ENCODE results near the gene ZNF236. TPM values are rescaled to one million over a fixed set of nuclear protein-coding genes. Genes with fewer than 3 reads are reported as not detected.

The ZNF236 gene
- total and polyA plus RNA-seq, 4 donors: 0.83 to 8.2 (median 5.0) TPM

- Histone ChIP-seq H3K9ac (ENCODE audit: low read depth in 1 of 2, low read length in 2 of 2) (no peak overlapping the region), H3K36me3 (ENCODE audit: control insufficient read depth in 4 of 4, insufficient read depth in 3 of 4, low read depth in 1 of 4, low read length in 3 of 4) (peaks cover 12 to 47% (median 44%) of the 10 kb centered on the region in 4 donors), H3K27me3 (ENCODE audit: control insufficient read depth in 4 of 4, insufficient read depth in 4 of 4, low read length in 3 of 4) (no peaks in the 10 kb centered on the region), H3K9me3 (ENCODE audit: control insufficient read depth in 4 of 4, low read length in 3 of 4) (no peaks in the 10 kb centered on the region), H3K4me1 (ENCODE audit: control insufficient read depth in 4 of 4, insufficient read depth in 4 of 4, low read length in 3 of 4) (no peaks in the 10 kb centered on the region), H3K4me3 (ENCODE audit: low read depth in 1 of 3, low read length in 3 of 3) (no peak overlapping the region), H3K27ac (ENCODE audit: low read depth in 1 of 2, low read length in 2 of 2) (no peak overlapping the region)
- TF ChIP-seq TAF1 (conservative IDR thresholded peaks at IDR 0.05) (no peak), EGR1 (IDR thresholded peaks at IDR 0.05; ENCODE audit: low read depth in 2 of 2) (no peak), HNF4G (IDR thresholded peaks at IDR 0.05) (no peak), YY1 (IDR thresholded peaks at IDR 0.05) (no peak), CTCF (IDR thresholded peaks at IDR 0.05; ENCODE audit: low read depth, low read length, missing input control) (no peak), ATF3 (IDR thresholded peaks at IDR 0.05) (no peak), RXRA (IDR thresholded peaks at IDR 0.05) (no peak), NR2F2 (IDR thresholded peaks at IDR 0.05) (no peak), FOXA1 (IDR thresholded peaks at IDR 0.05) (no peak), MAX (IDR thresholded peaks at IDR 0.05) (no peak), ZBTB33 (IDR thresholded peaks at IDR 0.05) (no peak), FOXA2 (IDR thresholded peaks at IDR 0.05) (no peak)
- 99% methylated on average over 3 of the region's 3 CpGs for WGBS
- no peak for DNase-seq (ENCODE audit: low spot score)
Observed at GRCh38 chr18:76895498-76895897, 73.1 kb downstream of the ZNF236 start.

GRCh38 chr18:76896677-76897076, 74.3 kb downstream of the ZNF236 start:
- Histone ChIP-seq H3K9ac (ENCODE audit: low read depth in 1 of 2, low read length in 2 of 2) (no peak overlapping the region), H3K36me3 (ENCODE audit: control insufficient read depth in 4 of 4, insufficient read depth in 3 of 4, low read depth in 1 of 4, low read length in 3 of 4) (peaks cover 12 to 47% (median 44%) of the 10 kb centered on the region in 4 donors), H3K27me3 (ENCODE audit: control insufficient read depth in 4 of 4, insufficient read depth in 4 of 4, low read length in 3 of 4) (no peaks in the 10 kb centered on the region), H3K9me3 (ENCODE audit: control insufficient read depth in 4 of 4, low read length in 3 of 4) (no peaks in the 10 kb centered on the region), H3K27ac (ENCODE audit: low read depth in 1 of 2, low read length in 2 of 2) (no peak overlapping the region), H3K4me3 (ENCODE audit: low read depth in 1 of 3, low read length in 3 of 3) (no peak overlapping the region), H3K4me1 (ENCODE audit: control insufficient read depth in 4 of 4, insufficient read depth in 4 of 4, low read length in 3 of 4) (no peaks in the 10 kb centered on the region)
- DNase-seq (ENCODE audit: low spot score): no peak
- TF ChIP-seq MAX (IDR thresholded peaks at IDR 0.05) (no peak), EGR1 (IDR thresholded peaks at IDR 0.05; ENCODE audit: low read depth in 2 of 2) (no peak), TAF1 (conservative IDR thresholded peaks at IDR 0.05) (no peak), GABPA (IDR thresholded peaks at IDR 0.05 in 1 of 2, conservative IDR thresholded peaks at IDR 0.05 in 1 of 2) (no peak), FOXA2 (IDR thresholded peaks at IDR 0.05) (no peak), RAD21 (IDR thresholded peaks at IDR 0.05) (no peak), YY1 (IDR thresholded peaks at IDR 0.05) (no peak), SP1 (IDR thresholded peaks at IDR 0.05) (no peak), ZBTB33 (IDR thresholded peaks at IDR 0.05) (no peak), NR2F2 (IDR thresholded peaks at IDR 0.05) (no peak), HNF4G (IDR thresholded peaks at IDR 0.05) (no peak), JUND (IDR thresholded peaks at IDR 0.05) (no peak), FOXA1 (IDR thresholded peaks at IDR 0.05) (no peak), ATF3 (IDR thresholded peaks at IDR 0.05) (no peak), HNF4A (conservative IDR thresholded peaks at IDR 0.05) (no peak), CTCF (IDR thresholded peaks at IDR 0.05; ENCODE audit: low read depth, low read length, missing input control) (no peak), RXRA (IDR thresholded peaks at IDR 0.05) (no peak), REST (IDR thresholded peaks at IDR 0.05) (no peak)

All from liver (tissue), 9 donors.